MM.1S (cell line): ENCODE measurements around the gene SEMA3E.

ENCODE experiments used
- DNase-seq: peaks from one replicate; pipeline ENCODE4 v3.0.0-alpha.2; 2015
- H2AFZ ChIP-seq: fragments of 300-600 bp; sonication (generic); 2 replicates; pipeline ENCODE4 v1.6.0; 2016; ENCODE audit warnings: antibody characterized with exemption, low read length
- H3F3A ChIP-seq: fragments of 300-600 bp; sonication (generic); 2 replicates; pipeline ENCODE4 v1.6.1; 2016; ENCODE audit warnings: mild to moderate bottlenecking, antibody characterized with exemption, low read length, moderate library complexity, mixed read lengths; ENCODE audit not compliant: insufficient read depth
- H3K27ac ChIP-seq: fragments of 300-600 bp; sonication (generic); 2 replicates; pipeline ENCODE4 v1.5.1; 2016; ENCODE audit warnings: mild to moderate bottlenecking, low read length
- H3K27me3 ChIP-seq: fragments of 300-600 bp; sonication (generic); replicated peaks from 2 replicates; pipeline ENCODE4 v1.6.0; 2016; ENCODE audit warnings: low read length; ENCODE audit not compliant: insufficient read depth
- H3K36me3 ChIP-seq: fragments of 300-600 bp; sonication (generic); replicated peaks from 2 replicates; pipeline ENCODE4 v1.6.1; 2016; ENCODE audit warnings: mild to moderate bottlenecking, low read length, mixed read lengths; ENCODE audit not compliant: insufficient read depth
- H3K4me1 ChIP-seq: fragments of 300-600 bp; sonication (generic); 2 replicates; pipeline ENCODE4 v1.6.1; 2016; ENCODE audit warnings: low read length, mixed read lengths
- H3K4me2 ChIP-seq: fragments of 300-600 bp; sonication (generic); 2 replicates; pipeline ENCODE4 v1.6.0; 2016; ENCODE audit warnings: low read depth, low read length
- H3K4me3 ChIP-seq: fragments of 300-600 bp; sonication (generic); 2 replicates; pipeline ENCODE4 v1.5.1; 2016; ENCODE audit warnings: low read length, mixed read lengths
- H3K79me2 ChIP-seq: fragments of 300-600 bp; sonication (generic); 2 replicates; pipeline ENCODE4 v1.6.1; 2016; ENCODE audit warnings: mixed run types, low read length, mixed read lengths
- H3K9ac ChIP-seq: fragments of 300-600 bp; sonication (generic); 2 replicates; pipeline ENCODE4 v1.6.1; 2016; ENCODE audit warnings: low read length, mixed read lengths
- H3K9me2 ChIP-seq: fragments of 300-600 bp; sonication (generic); replicated peaks from 2 replicates; pipeline ENCODE4 v1.6.1; 2016; ENCODE audit warnings: mild to moderate bottlenecking, low read length, mixed read lengths; ENCODE audit not compliant: insufficient read depth
- H3K9me3 ChIP-seq: fragments of 300-600 bp; sonication (generic); replicated peaks from 2 replicates; pipeline ENCODE4 v1.6.1; 2016; ENCODE audit warnings: mild to moderate bottlenecking, low read length, mixed read lengths; ENCODE audit not compliant: insufficient read depth
- H4K20me1 ChIP-seq: fragments of 300-600 bp; sonication (generic); 2 replicates; pipeline ENCODE4 v1.6.1; 2016; ENCODE audit warnings: mild to moderate bottlenecking, low read length, moderate library complexity, mixed read lengths; ENCODE audit not compliant: insufficient read depth
- CTCF ChIP-seq: fragments of 300-600 bp; sonication (generic); IDR thresholded peaks from 2 replicates; pipeline ENCODE4 v1.5.1; 2016; ENCODE audit warnings: antibody characterized with exemption, low read length, mixed read lengths
- EZH2 ChIP-seq: fragments of 300-600 bp; sonication (generic); optimal IDR thresholded peaks from 2 replicates; pipeline ENCODE3; 2017; ENCODE audit warnings: low read depth, mild to moderate bottlenecking, antibody characterized with exemption, low read length, mixed read lengths
- EZH2phosphoT487 ChIP-seq: fragments of 300-600 bp; sonication (generic); IDR thresholded peaks from 2 replicates; pipeline ENCODE4 v1.6.1; 2018; ENCODE audit warnings: antibody characterized with exemption, low read length

The SEMA3E gene

GRCh38 chr7:83457022-83457892, 191.7 kb downstream of the SEMA3E start:
- DNase-seq, result no peak
- Histone ChIP-seq H3K9me2 (no peaks in the 10 kb centered on the region), H3K79me2 (no peaks in the 10 kb centered on the region), H3K4me2 (no peak overlapping the region), H2AFZ (no peak overlapping the region), H3K27ac (no peak overlapping the region), H3K27me3 (no peaks in the 10 kb centered on the region), H4K20me1 (no peaks in the 10 kb centered on the region), H3F3A (no peaks in the 10 kb centered on the region), H3K4me1 (no peaks in the 10 kb centered on the region), H3K9ac (no peak overlapping the region), H3K36me3 (no peaks in the 10 kb centered on the region), H3K4me3 (no peak overlapping the region), H3K9me3 (no peaks in the 10 kb centered on the region)
- TF ChIP-seq CTCF (no peak), EZH2phosphoT487 (no peak), EZH2 (no peak)

GRCh38 chr7:83456413-83456812, 192.5 kb downstream of the SEMA3E start:
- Histone ChIP-seq H3F3A (no peaks in the 10 kb centered on the region), H3K4me3 (no peak overlapping the region), H3K27ac (no peak overlapping the region), H4K20me1 (no peaks in the 10 kb centered on the region), H3K27me3 (no peaks in the 10 kb centered on the region), H2AFZ (no peak overlapping the region), H3K4me2 (no peak overlapping the region), H3K9ac (no peak overlapping the region), H3K36me3 (no peaks in the 10 kb centered on the region), H3K9me3 (no peaks in the 10 kb centered on the region), H3K79me2 (no peaks in the 10 kb centered on the region), H3K4me1 (no peaks in the 10 kb centered on the region), H3K9me2 (no peaks in the 10 kb centered on the region)
- DNase-seq, result no peak
- TF ChIP-seq CTCF, result no peak

GRCh38 chr7:83455612-83456011, 193.3 kb downstream of the SEMA3E start:
- Histone ChIP-seq H3K9me2 (no peaks in the 10 kb centered on the region), H4K20me1 (no peaks in the 10 kb centered on the region), H3F3A (no peaks in the 10 kb centered on the region), H3K79me2 (no peaks in the 10 kb centered on the region), H3K27me3 (no peaks in the 10 kb centered on the region), H3K4me1 (no peaks in the 10 kb centered on the region), H3K4me3 (no peak overlapping the region), H2AFZ (no peak overlapping the region), H3K9ac (no peak overlapping the region), H3K36me3 (no peaks in the 10 kb centered on the region), H3K9me3 (no peaks in the 10 kb centered on the region), H3K27ac (no peak overlapping the region), H3K4me2 (no peak overlapping the region)
- TF ChIP-seq EZH2 (no peak), EZH2phosphoT487 (no peak), CTCF (no peak)
- DNase-seq, result no peak
